ENCODE data around the gene TPSB2.
"Not testable (repeated sequence)": the region's sequence is repeated elsewhere in the genome, so short reads cannot be mapped to it uniquely, and the experiment has no call there.

DNA sequence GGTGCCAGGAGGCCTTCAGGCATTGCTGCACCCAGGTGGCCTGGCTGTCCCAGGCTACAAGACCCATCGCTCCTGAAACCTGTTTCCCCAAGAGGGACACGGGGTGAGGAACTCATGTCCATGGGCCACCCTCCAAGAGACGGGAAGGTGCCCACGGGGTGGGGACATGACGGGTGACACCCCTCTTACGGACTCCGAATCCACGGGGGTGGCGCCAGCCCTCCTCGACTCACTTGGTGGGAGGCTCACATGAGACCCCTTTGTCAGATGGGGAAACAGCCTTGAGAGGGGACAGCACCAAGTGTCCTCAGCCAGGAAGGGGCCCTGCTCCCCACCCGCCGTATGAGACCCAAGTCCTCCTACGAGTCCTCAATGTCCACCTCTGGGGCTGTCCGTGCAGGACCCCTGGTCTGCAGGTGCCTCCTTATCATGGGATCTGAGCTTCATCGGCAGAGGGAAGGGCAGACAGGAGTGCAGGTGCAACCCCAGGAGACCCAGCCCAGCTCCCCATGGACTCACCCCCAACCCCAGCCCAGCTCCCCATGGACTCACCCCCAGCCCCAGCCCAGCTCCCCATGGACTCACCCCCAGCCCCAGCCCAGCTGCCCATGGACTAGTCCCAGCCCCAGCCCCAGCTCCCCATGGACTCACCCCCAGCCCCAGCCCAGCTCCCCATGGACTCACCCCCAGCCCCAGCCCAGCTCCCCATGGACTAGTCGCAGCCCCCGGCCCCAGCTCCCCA is 658 bp upstream of the TPSB2 start:
- not testable (repeated sequence) for TF ChIP-seq POLR2A, POLR2AphosphoS5 (IDR thresholded peaks at IDR 0.05)
- TF ChIP-seq, protein P1, sequence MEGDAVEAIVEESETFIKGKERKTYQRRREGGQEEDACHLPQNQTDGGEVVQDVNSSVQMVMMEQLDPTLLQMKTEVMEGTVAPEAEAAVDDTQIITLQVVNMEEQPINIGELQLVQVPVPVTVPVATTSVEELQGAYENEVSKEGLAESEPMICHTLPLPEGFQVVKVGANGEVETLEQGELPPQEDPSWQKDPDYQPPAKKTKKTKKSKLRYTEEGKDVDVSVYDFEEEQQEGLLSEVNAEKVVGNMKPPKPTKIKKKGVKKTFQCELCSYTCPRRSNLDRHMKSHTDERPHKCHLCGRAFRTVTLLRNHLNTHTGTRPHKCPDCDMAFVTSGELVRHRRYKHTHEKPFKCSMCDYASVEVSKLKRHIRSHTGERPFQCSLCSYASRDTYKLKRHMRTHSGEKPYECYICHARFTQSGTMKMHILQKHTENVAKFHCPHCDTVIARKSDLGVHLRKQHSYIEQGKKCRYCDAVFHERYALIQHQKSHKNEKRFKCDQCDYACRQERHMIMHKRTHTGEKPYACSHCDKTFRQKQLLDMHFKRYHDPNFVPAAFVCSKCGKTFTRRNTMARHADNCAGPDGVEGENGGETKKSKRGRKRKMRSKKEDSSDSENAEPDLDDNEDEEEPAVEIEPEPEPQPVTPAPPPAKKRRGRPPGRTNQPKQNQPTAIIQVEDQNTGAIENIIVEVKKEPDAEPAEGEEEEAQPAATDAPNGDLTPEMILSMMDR (IDR thresholded peaks at IDR 0.05) = not testable (repeated sequence)
